NCI-H2107 (cell line): ENCODE measurements around the gene KCTD19.

Experiments
- DNase-seq: peaks from one replicate; lab custom pipeline; 2025; lab: John Stamatoyannopoulos, UW

The KCTD19 gene

DNA sequence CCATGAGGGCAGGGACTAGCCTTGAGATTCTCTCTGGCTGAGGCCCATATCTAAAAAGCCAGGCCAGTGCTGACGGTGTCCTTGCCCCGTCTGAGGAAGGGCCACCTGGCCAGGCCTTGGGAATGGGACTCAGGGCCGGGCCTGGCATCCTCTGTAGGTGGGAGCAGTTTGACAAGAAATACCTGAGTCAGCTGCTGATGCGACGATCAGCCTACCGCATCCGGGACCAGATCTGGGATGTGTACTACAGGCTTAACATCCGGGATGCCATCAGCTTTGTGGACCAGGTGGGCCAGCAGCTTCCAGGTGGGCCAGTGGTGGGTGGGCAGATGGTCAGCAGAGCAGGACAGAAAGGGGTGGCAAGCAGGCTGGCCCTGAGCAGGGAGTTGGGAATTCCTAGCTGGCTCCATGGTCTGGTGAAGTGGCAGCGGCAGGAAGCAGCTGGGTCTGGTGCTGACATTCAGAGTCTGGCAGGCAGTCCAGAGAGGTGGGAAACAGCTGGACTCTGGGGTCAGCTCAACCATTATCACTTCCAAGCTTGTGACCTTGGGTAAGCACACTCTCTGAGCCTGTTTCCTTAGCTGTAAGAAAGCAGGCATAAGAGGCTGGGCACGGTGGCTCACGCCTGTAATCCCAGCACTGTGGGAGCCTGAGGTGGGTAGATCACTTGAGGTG, 68.2 kb downstream of the KCTD19 start:
- DNase-seq = no peak

DNA sequence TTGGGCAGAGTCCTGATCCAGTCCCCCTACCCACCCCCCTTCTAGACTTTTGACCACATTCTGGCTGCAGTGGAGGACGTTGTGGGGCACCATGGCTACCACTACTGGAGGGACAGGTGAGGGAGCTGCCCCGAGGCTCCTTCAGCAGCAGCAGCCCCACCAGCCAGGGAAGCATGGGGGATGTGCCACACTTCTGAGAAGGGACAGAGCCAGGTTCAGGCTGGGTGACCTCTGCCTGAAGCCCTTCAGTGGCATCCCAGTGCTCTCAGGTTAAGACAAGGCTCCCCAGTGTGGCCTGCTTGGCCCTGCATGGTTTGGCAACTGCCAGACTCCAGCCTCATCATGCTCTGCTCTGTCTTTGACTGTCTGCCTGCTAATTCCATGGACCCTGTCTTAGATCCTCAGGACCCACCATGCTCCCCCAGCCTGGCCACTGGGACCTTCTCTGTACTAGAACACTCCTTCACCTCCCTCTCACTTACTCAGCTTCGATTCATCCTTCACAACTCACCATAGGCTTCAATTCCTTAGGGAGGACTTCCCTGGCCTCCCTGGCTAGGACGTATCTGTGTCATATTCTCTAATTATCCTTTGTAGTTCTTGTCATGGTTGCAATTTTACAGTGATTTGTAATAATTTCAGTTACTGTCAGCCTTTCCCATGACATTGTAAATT, 68.9 kb downstream of the KCTD19 start:
- DNase-seq = no peak

- no peak for DNase-seq
Measured at GRCh38 chr16:67256701-67257230, 69.8 kb downstream of the KCTD19 start.

DNA sequence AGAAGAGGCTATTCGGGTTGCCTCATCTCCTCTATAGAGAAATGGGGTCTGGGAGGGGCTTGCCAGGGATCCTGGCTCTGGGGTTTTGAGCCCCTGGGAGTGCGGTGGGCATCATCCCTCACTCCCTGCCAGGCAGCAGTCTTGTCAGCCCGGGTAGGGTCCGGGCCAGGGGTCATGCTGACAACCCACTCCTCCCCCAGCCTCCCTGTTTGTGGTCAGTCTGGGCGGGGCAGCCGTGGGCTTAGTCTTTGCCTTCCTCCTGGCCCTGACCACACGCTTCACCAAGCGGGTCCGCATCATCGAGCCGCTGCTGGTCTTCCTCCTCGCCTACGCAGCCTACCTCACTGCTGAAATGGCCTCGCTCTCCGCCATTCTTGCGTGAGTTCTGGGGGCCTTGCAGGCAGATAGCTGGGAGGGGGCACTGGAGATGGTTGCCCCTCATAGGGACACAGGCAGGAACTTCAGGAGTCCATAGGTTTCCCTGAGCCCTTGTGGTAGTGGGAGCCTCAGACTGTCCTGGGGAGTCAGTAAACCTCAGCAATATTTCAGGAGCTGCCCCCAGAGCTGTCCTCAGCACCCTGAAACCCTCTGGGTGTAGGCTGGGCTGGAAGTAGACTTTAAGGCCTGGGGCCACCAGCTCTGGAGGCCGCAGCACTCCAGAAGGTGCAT, 70.9 kb downstream of the KCTD19 start:
- DNase-seq = no peak

DNA sequence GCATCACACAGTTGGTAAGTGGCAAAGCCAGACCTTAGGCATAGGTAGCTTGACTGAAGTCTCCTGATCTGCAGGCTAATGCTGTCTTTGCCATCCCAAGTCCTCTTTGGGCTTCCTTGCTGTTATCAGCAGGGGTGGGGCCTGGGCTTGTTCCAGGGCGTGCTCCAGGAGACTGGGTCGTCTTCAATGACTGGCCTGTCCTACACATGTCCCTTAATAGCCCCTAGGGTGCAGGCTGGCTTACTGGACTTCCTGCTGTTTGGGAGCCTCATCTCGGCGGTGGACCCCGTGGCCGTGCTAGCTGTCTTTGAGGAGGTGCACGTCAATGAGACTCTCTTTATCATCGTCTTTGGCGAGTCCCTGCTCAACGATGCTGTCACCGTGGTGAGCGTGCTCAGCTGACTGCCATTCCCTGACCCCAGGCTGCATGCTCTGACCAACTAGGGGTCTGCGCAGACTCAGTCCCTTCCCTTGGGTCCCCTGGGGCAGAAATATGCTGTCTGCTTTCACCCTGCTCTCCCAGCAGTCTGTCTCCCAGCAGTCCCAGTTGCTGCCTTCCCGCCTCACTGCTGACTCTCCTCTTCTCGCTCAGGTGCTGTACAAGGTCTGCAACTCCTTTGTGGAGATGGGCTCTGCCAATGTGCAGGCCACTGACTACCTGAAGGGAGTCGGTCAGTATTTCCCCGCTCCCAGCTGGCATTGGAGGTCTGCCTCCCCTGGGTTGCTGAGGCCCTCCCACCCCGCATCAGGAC, 71.6 kb downstream of the KCTD19 start:
- DNase-seq = no peak

- no peak for DNase-seq
Measured at GRCh38 chr16:67252609-67253497, 73.7 kb downstream of the KCTD19 start.

GRCh38 chr16:67250045-67250327, 76.6 kb downstream of the KCTD19 start:
- DNase-seq = no peak

DNA sequence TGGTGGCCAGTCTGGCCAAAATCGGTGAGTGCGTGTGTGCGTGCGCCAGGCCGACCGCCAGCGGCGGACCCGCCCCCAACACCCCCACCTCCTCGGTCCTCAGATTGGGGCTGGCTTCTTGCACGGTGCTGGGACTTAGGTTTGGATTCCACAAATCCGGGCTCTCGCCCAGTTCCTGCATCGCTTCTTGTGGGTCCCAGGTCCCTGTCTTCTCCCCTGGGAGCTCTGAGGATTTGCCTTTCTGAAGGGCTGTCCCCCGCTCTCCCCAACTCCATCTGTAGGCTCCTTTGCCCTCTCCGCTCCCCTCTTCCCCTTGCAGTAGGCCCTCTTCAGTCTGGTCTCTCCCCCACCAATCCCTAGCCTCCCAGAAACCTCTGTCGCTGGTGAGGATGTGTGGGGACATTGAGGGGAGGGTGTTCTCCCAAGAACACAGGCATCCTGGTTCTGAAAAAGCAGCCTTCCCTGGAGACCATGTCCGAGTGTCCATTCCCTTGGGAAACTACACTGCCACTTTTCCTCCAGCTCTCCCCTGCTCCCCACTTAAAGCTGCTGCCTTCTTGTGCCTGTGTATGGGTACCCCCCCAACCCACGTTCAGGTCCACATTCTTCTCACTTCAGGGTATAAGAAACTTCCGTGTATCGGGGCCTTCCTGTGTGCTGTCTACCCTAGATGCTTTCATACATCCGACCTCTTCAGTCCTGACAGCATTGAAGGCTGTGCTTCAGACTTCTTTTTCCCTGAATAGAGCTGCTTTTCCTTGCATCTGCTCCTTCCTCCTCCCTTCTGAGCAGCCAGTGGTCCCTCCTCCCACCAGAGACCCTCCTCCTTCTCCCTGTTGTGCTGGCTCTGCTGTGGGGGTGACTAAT, 77.1 kb downstream of the KCTD19 start:
- DNase-seq = no peak

- DNase-seq = no peak
Measured at GRCh38 chr16:67248401-67249177, 78.0 kb downstream of the KCTD19 start, which contains the start of gene SLC9A5. Gene SLC9A5, plus strand, starts transcription at chr16:67248979. Its CDS starts 36 bp downstream, at chr16:67249015.

DNA sequence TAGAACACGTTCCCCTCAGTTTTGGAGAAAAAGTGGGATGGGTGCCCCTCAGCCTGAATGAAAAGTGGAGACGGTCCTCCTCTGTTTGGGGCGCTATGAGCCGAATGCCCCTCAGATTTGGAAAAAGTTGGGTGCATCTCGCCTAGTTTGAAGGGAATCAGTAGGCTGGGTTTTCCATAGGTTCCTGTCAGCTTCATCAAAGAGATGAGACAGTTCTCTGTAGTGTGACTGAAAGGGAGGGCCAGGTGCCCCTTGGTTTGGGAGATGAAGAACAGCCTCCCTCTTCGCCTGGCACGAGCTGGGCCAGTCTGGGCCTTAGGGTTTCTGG, 78.5 kb downstream of the KCTD19 start:
- no peak for DNase-seq

- peak; percentile 55 for DNase-seq
Measured at GRCh38 chr16:67247192-67248072, 79.1 kb downstream of the KCTD19 start, which contains the start of gene FHOD1. Gene FHOD1, minus strand, starts transcription at chr16:67247481. Its CDS starts 71 bp downstream, at chr16:67247410.

GRCh38 chr16:67246756-67247191, 79.8 kb downstream of the KCTD19 start:
- DNase-seq = peak; percentile 45

DNA sequence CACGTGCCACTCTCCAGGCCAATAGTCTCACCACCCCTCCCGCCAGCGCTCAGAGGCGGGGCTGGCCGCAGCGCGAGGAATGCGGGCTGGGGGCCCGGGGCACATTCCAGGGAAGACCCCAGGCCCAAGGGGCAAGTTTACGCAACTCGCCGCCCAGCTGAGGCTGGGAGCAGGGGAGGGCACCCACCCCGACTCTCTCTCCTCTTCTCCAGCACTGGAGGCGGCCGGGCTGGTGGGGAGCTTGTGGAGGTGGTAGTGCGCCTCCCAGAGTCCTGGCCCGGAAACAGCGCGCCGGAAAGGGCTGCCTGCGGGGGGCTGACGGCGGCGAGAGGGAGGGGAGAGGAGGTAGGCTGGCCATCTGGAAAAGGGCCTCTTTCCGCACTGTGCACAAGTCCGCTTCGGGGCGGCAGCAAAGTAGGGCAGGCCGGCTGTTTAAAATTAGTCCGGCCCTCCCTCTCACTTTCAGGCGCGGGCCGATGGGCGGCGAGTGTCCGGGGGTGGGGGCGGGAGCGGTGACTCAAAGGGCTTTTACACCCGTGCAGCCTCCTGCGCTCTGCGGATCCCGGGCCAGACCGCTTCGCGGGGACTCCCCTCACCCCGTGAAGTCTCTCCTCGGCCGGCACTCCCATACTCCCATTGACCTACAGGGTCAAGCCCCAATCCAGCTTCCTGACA, 80.3 kb downstream of the KCTD19 start:
- DNase-seq = no peak

DNA sequence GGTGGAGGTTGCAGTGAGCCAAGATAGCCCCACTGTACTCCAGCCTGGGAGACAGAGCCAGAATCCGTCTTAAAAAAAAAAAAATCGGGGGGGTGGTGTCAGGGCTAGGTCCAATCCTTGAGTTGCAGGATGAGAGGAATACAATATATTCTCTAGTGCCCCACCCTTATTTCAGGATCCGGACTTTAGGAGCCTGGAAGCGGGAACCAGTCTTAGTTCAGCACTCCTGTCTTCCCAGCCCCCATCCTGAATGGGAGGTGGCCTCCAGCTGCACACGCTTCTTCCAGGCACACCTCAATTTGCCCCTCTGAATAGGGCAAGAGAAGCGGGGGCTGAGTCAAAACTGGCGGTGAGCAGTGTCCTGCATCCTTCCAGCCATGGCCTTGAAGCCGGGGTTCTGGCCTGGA, 80.9 kb downstream of the KCTD19 start:
- DNase-seq = no peak

- no peak for DNase-seq
Measured at GRCh38 chr16:67245186-67245585, 81.4 kb downstream of the KCTD19 start.

GRCh38 chr16:67244387-67245185, 82.0 kb downstream of the KCTD19 start:
- no peak for DNase-seq

DNA sequence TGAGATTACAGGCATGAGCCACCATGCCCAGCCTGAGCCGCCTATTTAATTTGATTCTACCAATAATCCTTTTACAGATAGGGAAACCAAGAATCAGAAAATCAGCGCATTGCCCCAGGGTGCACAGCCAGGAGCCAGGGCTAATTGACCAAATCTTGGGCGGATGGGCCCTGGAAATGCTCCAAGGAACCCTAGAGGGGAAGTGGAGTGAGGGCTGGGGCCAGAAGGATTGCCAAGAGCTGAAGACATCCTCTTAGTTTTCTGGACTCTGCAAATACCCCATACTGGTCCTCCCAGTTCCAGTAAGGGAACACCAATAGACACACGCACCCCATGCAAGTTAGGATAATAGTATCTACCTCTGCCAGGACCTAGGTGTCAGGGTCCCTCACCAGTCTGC, 83.1 kb downstream of the KCTD19 start:
- no peak for DNase-seq
